Urothelium cell line (cell line): Measurements from ENCODE around the gene ARPC5L.

Experiments
- DNase-seq: peaks from one replicate; pipeline ENCODE4 v3.0.0; 2011; ENCODE audit warnings: low spot score, mixed read lengths
- FAIRE-seq: peaks from 2 replicates; lab custom pipeline; 2011; peaks lifted over from hg19 to GRCh38; lab: Jason Lieb, UNC

The ARPC5L gene

GRCh38 chr9:124860582-124861341, 1.2 kb upstream of the ARPC5L start:
- no peak for DNase-seq
- FAIRE-seq = no peak

- DNase-seq (no peak), FAIRE-seq (no peak)
Measured at GRCh38 chr9:124863371-124863871, 1.5 kb downstream of the ARPC5L start.

- DNase-seq = peak; percentile 95
Measured at GRCh38 chr9:124868511-124869465, 6.9 kb downstream of the ARPC5L start.

GRCh38 chr9:124869466-124869985, 7.6 kb downstream of the ARPC5L start:
- DNase-seq (no peak), FAIRE-seq (no peak)

More at GRCh38 chr9:124868511-124869465, 6.9 kb downstream of the ARPC5L start:
- FAIRE-seq = no peak

GRCh38 chr9:124869986-124870560, 8.1 kb downstream of the ARPC5L start:
- no peak for FAIRE-seq
- DNase-seq = no peak

DNA sequence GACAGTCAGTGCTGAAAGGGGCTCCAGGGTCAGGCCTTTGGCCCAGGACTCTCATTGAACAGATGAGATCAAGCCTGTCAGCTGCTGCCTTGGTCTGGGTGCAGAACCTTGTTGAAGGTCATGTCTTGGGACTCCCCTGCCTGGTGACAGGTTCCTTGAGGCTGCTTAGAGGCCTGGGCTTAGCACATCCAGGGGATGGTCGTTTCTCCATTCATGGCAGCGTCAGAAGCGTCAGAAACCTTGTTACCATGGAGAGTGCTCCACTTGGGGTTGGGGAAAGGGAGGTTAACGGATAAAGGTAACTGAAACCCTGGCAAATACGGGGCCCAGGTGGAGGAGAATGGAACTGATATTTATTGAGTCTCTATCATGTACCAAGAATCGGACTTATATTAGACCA, 8.8 kb downstream of the ARPC5L start:
- no peak for FAIRE-seq
- no peak for DNase-seq

GRCh38 chr9:124871156-124871561, 9.2 kb downstream of the ARPC5L start:
- FAIRE-seq = no peak
- no peak for DNase-seq

GRCh38 chr9:124873664-124874063, 11.7 kb downstream of the ARPC5L start:
- FAIRE-seq = no peak
- DNase-seq = no peak

DNA sequence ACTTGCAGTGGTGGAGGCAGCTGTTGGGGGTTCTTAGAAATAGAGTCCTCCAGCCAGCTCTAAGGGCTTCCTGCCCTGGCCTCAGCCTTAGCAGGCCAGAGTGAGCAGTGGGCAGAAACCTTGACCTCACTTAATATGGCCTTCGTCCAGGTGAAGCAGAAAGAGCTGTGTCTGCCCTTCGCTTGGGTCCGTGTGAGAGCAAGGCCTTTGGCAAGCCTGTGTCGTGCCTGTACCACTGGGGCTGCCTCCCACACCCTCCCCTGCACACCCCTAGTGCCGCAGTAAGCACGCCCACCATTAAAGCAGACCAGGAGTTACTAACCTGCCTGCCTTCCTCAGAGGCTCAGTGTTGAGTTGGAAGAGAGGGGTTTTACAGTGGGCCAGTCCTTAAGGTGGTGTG, 13.6 kb downstream of the ARPC5L start:
- DNase-seq (no peak), FAIRE-seq (no peak)

- DNase-seq = no peak
- no peak for FAIRE-seq
Measured at GRCh38 chr9:124877021-124877782, 15.3 kb downstream of the ARPC5L start.

DNA sequence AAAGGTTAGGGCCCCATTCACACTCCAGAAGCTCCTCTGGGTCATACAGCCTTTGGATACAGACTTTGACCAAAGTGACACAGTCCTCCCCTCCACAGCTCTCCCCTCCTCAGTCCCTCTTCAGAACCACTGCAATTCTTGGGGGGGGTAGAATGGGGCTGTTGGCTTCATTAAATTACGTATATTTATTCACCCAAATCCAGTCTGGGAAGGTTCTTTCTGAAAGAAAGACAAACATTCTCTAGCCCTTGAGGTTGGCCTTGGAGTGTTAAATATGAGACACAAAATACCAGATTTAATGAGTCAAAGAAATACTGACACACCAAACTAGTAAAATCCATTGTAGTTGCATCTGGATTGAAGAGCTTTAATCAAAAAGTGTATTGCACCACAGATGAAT, 16.1 kb downstream of the ARPC5L start:
- no peak for FAIRE-seq
- no peak for DNase-seq

- DNase-seq = no peak
- FAIRE-seq = no peak
Measured at GRCh38 chr9:124878518-124878917, 16.6 kb downstream of the ARPC5L start.

GRCh38 chr9:124879226-124879625, 17.3 kb downstream of the ARPC5L start:
- no peak for DNase-seq
- no peak for FAIRE-seq

GRCh38 chr9:124880501-124880900, 18.6 kb downstream of the ARPC5L start:
- DNase-seq (no peak), FAIRE-seq (no peak)

DNA sequence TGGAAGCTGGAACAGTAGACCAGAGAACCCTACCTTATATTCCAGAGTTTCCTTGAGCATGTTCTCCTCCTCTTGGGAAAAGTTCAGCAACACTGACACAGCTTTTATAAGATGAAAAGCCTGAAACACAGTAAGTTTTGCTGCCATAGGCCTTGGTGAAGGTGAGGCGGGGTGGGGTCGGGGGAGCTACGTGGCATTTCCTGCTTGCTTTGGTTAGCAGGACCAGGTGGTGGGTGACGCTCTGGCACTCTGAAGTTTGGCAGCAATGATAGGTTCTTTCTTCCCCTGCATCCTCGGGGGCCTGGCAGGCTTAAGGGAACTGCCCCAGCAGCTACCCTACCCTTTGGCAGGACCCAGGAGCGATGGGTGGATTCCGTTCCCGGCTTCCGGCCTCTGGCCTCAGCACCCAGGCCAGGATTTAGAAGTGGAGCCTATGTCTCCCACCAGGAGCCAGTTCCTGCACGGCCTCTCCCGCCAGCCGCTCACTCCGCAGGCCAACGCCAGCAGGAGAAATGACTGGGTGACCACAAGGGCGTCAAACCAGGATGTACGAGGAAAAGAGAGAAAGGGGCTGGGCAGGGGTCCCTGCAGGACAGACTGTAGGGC, 19.3 kb downstream of the ARPC5L start:
- FAIRE-seq = no peak
- DNase-seq = no peak

- FAIRE-seq (no peak), DNase-seq (no peak)
Measured at GRCh38 chr9:124882231-124882630, 20.3 kb downstream of the ARPC5L start.

DNA sequence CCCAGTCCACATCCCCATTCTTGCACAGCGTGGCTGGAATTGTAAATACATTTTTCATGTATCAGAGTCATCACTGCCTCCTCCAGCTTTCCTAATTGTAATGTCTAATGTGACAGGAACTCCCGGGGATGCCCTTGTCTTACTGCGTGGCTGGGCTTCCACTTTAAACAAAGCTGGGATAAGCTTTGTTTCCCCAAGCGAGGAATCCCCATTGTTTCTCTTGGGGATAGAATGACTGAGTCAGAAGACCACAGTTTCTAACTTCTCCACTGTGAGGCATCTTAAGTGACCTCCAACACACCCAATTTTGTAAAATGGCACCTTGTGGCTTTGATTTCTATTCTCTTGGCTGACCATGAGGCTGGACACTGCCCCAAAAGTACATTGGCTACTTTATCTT, 22.4 kb downstream of the ARPC5L start:
- FAIRE-seq = no peak
- no peak for DNase-seq

GRCh38 chr9:124885551-124885950, 23.6 kb downstream of the ARPC5L start:
- DNase-seq = no peak
- no peak for FAIRE-seq

DNA sequence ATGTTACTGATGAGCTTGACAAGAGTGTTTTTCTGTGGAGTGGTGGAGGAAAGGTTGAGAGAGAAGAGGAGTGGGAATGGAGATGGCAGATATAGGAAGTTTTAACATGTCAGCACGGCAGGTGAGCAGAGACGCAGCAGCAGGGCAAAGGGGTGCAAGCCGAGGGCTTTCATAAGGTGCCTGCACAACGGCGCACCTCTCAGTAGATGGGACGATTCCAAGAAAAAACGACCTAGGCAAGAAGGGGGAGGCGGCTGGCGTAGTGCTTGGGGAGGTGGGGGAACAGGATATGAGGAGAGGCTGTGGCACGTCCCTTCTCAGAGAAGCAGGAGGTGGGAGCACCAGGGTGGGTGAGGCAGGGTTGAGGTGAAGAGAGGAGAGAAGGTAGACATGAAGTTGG, 24.5 kb downstream of the ARPC5L start:
- DNase-seq (no peak), FAIRE-seq (no peak)
